GM12872 (cell line): ENCODE measurements around the gene DNAAF1.

Experiments
- CTCF ChIP-seq: IDR thresholded peaks from 3 replicates; pipeline ENCODE4 v1.5.1; 2011; ENCODE audit warnings: low read depth, mild to moderate bottlenecking, low read length, moderate library complexity; ENCODE audit not compliant: insufficient read depth

The DNAAF1 gene

GRCh38 chr16:84194470-84195200 is 49.5 kb downstream of the DNAAF1 start:
- TF ChIP-seq CTCF, result no peak

GRCh38 chr16:84195201-84196093 is 50.3 kb downstream of the DNAAF1 start:
- TF ChIP-seq CTCF, result no peak

GRCh38 chr16:84196101-84196500 is 51.0 kb downstream of the DNAAF1 start:
- no peak for TF ChIP-seq CTCF

GRCh38 chr16:84196727-84197394 is 51.8 kb downstream of the DNAAF1 start:
- no peak for TF ChIP-seq CTCF

GRCh38 chr16:84197466-84198128 is 52.5 kb downstream of the DNAAF1 start:
- TF ChIP-seq CTCF, result no peak

GRCh38 chr16:84198401-84198800 is 53.3 kb downstream of the DNAAF1 start:
- TF ChIP-seq CTCF, result no peak
